ENCODE results near the gene CTXND1. TPM values are rescaled to one million over a fixed set of nuclear protein-coding genes. Genes with fewer than 3 reads are reported as not detected.

Gene CTXND1
- total RNA-seq, 4 donors from 2014 or later = 0.07 to 0.09 TPM; not detected in 2

GRCh38 chr15:80171787-80172186 is 80.2 kb downstream of the CTXND1 start:
- intact Hi-C loops (cut with DNase I; ENCODE audit: low total_unique reads) = no loop called here
- no peak overlapping the region for H3K27ac ChIP-seq
- TF ChIP-seq, protein P1, sequence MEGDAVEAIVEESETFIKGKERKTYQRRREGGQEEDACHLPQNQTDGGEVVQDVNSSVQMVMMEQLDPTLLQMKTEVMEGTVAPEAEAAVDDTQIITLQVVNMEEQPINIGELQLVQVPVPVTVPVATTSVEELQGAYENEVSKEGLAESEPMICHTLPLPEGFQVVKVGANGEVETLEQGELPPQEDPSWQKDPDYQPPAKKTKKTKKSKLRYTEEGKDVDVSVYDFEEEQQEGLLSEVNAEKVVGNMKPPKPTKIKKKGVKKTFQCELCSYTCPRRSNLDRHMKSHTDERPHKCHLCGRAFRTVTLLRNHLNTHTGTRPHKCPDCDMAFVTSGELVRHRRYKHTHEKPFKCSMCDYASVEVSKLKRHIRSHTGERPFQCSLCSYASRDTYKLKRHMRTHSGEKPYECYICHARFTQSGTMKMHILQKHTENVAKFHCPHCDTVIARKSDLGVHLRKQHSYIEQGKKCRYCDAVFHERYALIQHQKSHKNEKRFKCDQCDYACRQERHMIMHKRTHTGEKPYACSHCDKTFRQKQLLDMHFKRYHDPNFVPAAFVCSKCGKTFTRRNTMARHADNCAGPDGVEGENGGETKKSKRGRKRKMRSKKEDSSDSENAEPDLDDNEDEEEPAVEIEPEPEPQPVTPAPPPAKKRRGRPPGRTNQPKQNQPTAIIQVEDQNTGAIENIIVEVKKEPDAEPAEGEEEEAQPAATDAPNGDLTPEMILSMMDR (IDR thresholded peaks at IDR 0.05) = no peak
- TF ChIP-seq POLR2A (IDR thresholded peaks at IDR 0.05) = no peak
- H3K36me3 ChIP-seq = no peaks in the 10 kb centered on the region
- no peak for DNase-seq
- H3K9me3 ChIP-seq = no peaks in the 10 kb centered on the region
- H3K4me1 ChIP-seq = no peaks in the 10 kb centered on the region
- H3K4me3 ChIP-seq = no peak overlapping the region
- no peaks in the 10 kb centered on the region for H3K27me3 ChIP-seq

DNA sequence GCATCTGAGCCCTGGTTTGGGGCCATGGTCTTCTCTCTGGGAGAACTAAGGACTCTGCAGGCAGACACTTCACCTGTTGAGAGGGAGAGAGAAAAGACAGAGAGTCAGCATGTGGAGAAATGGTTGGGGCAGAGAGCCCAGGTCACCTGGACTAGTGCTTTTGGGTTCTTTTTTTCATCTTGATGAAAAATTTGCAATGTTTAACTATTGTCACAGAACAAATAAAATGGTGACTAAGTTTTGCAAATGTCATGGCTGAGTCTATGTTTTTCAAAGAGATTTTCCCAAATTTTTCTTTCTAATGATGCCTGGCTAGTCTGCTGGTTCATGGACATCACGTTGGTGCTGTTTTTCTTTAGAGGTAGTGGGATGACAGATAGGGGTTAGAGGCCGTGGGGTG is 81.4 kb downstream of the CTXND1 start:
- Histone ChIP-seq H3K36me3 (no peaks in the 10 kb centered on the region), H3K9me3 (no peaks in the 10 kb centered on the region), H3K27me3 (no peaks in the 10 kb centered on the region), H3K4me3 (no peak overlapping the region), H3K4me1 (no peaks in the 10 kb centered on the region), H3K27ac (no peak overlapping the region)
- no peak for TF ChIP-seq POLR2A (IDR thresholded peaks at IDR 0.05)
- TF ChIP-seq, protein P1 (IDR thresholded peaks at IDR 0.05) = no peak
- no peak for DNase-seq
- intact Hi-C loops (cut with DNase I; ENCODE audit: low total_unique reads) = no loop called here

DNA sequence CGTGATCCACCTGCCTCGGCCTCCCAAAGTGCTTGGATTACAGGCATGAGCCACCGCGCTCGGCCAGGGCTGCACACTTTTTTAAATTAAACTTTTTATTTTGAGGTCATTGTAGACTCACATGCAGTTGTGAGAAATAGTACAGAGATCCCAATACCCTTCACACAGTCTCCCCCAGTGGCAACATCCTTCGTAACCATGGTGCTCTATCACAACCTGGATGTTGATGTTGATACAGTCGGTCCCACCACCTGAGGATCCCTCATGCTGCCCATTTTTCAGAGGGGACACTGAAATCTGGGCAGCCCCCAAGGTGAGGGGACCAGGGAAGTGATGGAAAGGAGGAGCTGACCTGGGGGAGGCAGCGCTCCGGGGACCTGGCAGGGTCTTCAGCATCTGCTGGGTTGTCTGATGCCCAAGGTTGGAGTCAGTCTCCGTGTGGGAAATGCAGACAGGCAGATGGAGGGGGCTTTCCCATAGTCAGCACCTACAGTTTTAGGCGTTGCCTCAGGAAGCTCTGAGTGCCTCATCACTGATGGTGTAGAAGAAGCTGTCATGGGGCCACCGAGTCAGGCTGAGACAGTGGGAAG is 82.2 kb downstream of the CTXND1 start:
- TF ChIP-seq POLR2A (IDR thresholded peaks at IDR 0.05) = no peak
- TF ChIP-seq, protein P1 (IDR thresholded peaks at IDR 0.05) = no peak
- no peak for DNase-seq
- intact Hi-C loops (cut with DNase I; ENCODE audit: low total_unique reads) = no loop called here
- no peak overlapping the region for H3K4me3 ChIP-seq
- no peaks in the 10 kb centered on the region for H3K9me3 ChIP-seq
- H3K4me1 ChIP-seq = no peaks in the 10 kb centered on the region
- H3K36me3 ChIP-seq = no peaks in the 10 kb centered on the region
- H3K27ac ChIP-seq = no peak overlapping the region
- H3K27me3 ChIP-seq = no peaks in the 10 kb centered on the region

DNA sequence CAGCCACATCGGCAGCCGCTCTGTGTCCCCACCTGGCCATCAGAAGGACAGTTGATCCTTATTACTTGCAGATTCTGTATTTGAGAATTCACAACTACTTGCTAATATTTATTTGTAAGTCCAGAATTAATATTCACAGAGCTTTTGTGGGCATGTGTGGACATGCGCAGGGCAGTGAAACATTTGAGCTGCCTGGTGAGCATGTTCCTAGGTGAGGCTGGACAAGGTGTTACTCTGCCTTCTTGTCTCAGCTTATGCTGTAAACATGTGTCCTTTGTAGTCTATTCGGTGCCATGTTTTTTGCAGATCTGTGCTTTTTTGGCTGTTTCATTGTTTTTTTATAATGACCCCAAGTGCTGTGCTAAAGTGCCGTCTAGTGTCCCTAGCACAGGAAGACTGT is 83.6 kb downstream of the CTXND1 start:
- intact Hi-C loops (cut with DNase I; ENCODE audit: low total_unique reads) = no loop called here
- no peak overlapping the region for H3K4me3 ChIP-seq
- H3K27me3 ChIP-seq = no peaks in the 10 kb centered on the region
- no peak overlapping the region for H3K27ac ChIP-seq
- H3K9me3 ChIP-seq = no peaks in the 10 kb centered on the region
- H3K4me1 ChIP-seq = no peaks in the 10 kb centered on the region
- H3K36me3 ChIP-seq = no peaks in the 10 kb centered on the region
- no peak for DNase-seq
- no peak for TF ChIP-seq POLR2A (IDR thresholded peaks at IDR 0.05)
- TF ChIP-seq, protein P1 (IDR thresholded peaks at IDR 0.05) = no peak

GRCh38 chr15:80167936-80168335 is 84.1 kb downstream of the CTXND1 start:
- no peaks in the 10 kb centered on the region for H3K4me1 ChIP-seq
- intact Hi-C loops (cut with DNase I; ENCODE audit: low total_unique reads) = no loop called here
- no peak overlapping the region for H3K4me3 ChIP-seq
- no peak overlapping the region for H3K27ac ChIP-seq
- TF ChIP-seq POLR2A (IDR thresholded peaks at IDR 0.05) = no peak
- TF ChIP-seq, protein P1 (IDR thresholded peaks at IDR 0.05) = no peak
- H3K27me3 ChIP-seq = no peaks in the 10 kb centered on the region
- H3K9me3 ChIP-seq = no peaks in the 10 kb centered on the region
- no peaks in the 10 kb centered on the region for H3K36me3 ChIP-seq
- DNase-seq = no peak

Data from uterus (tissue), 4 donors.